ENCODE results near the gene FRZB.
"Not testable (repeated sequence)": the region's sequence is repeated elsewhere in the genome, so short reads cannot be mapped to it uniquely, and the experiment has no call there.

Gene FRZB

GRCh38 chr2:182890305-182890704 lies 23.9 kb upstream of the FRZB start:
- DNase-seq: no peak

GRCh38 chr2:182887753-182888415 lies 21.4 kb upstream of the FRZB start:
- no peak for DNase-seq

DNA sequence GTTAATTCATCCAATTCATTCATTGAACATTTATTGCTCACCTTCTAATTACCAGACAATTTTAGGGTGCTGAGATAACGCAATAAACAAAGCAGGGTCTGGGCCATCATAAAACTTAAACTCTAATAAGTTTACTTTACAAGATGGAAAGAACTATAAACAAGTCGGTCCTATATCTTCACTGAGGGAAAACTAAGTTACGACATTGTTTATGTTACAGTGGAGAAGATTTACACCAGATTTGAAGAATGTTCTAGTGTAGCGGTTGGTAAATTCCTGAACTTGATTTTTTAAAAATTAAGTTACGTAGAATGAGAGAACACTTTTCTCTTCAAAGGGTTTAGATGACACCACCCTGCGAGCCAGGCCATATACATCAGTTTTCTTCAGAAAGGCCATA lies 20.7 kb upstream of the FRZB start:
- DNase-seq: no peak

DNA sequence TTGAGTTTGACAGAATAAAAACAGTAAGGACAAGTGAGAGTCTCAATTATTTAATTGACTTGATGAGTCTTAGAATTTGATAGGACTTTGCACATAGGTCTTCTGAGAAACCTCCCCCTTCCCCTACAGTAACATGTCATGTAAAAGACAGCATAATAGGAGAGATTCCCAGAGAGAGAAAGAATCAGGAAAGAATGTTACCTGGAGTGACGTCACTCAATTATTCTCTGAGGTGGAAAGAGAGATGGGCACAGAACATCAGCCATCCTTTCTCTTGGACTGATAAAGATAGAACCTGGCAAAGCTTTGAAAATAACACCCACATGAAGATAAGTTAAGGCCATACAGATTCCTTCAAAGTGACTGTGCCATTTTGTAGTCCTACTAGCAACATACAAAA lies 19.3 kb upstream of the FRZB start:
- no peak for DNase-seq

GRCh38 chr2:182883451-182883850 lies 17.0 kb upstream of the FRZB start:
- no peak for DNase-seq

GRCh38 chr2:182880100-182880499 lies 13.7 kb upstream of the FRZB start:
- not testable (repeated sequence) for DNase-seq

GRCh38 chr2:182876653-182877052 lies 10.2 kb upstream of the FRZB start:
- not testable (repeated sequence) for DNase-seq

DNA sequence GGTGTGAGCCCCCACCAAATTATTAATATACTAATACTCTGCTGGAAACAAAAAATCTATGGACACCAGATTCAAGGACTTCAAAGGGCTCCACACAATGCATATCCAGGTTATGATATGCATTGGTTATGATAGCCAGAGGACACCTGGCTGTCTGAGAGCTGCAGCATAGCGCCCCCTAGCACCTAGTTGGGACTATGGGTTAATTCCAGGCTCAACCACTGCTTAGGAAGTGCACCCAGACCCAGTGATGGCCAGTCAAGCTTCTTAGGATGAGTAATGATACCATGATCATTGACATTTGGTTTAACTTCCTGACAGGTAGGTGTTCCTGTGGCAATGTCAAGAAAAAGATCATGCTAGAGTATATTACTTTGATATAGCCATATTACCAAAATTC lies 3.8 kb upstream of the FRZB start:
- DNase-seq: no peak

GRCh38 chr2:182868054-182868796 lies 1.8 kb upstream of the FRZB start:
- DNase-seq: no peak

- no peak for DNase-seq
Measured at GRCh38 chr2:182867426-182868053, 1.1 kb upstream of the FRZB start.

DNA sequence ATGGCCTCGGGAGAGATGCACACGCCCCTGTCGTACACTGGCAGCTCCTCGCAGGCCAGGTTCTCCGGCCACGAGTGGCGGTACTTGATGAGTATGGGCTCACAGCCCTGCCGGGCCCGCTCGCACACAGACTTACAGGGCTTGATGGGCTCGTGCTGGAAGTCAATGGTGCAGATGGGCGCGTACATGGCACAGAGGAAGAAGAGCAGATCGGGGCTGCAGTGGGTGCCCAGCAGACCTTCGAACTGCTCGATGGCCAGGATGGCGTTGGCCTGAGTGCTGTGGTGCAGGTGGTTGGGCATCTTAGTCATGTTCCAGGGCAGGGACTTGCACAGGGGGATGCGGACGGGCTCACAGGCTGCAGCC lies 359 bp downstream of the FRZB start:
- DNase-seq: no peak

- no peak for DNase-seq
Measured at GRCh38 chr2:182864949-182865570, 1.4 kb downstream of the FRZB start.

DNA sequence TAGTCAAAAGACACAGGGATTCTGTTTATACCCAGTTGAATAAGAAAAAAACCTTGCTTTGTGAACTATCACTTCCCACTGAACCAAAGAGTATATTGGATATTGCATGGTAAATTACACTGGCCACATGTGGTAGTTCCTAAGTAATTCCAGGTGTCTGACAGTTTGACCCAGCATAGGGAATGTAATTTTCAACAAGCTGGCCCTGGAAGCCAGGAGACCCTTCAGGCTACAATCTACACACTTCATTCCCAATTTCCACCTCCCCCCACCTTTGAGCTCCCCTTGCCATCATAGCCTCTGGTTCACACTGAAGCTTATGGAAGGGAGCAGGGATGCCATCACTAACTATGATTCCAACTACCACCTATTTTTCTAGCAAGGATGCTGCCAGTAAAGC lies 2.8 kb downstream of the FRZB start:
- DNase-seq: no peak

DNA sequence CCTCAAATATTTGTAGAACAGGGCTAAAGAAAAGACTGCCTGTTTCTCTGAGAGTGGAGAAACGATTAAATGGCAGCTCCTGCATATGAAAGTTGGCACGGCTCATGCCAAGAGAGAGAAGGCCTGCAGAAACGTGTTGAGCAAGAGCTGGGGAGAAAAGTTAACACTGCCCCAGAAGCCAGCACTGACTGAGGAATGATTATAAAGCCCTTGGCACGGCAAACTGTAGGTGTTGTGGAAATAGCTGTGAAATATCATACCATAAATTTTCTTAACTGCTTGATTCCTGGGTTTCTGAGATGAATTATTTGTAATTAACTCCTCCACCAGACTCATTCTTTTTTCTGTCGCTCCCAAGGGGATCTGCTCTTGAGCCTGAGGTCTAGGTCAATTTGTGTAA lies 4.3 kb downstream of the FRZB start:
- DNase-seq: no peak

GRCh38 chr2:182860858-182861257 lies 5.6 kb downstream of the FRZB start:
- no peak for DNase-seq

- DNase-seq: no peak
Measured at GRCh38 chr2:182858671-182859070, 7.8 kb downstream of the FRZB start.

DNA sequence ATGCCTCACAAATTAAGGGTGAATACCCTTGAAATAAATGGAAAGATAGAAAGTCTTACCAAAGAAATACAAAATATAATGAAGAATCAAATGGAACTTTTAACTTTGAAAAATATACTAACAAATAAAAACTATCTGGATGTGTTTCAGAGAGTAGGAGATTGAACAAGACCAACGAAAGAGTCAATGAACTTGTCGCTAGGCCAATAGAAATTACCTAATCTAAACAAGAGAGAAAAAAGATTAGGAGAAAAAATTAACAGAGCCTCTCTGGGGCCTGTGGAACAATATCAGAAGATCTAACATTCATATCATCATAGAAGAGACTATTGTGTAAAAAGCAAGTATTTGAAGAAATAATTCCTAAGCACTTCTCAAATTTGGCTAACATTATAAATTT lies 11.1 kb downstream of the FRZB start:
- DNase-seq: no peak

- DNase-seq: no peak
Measured at GRCh38 chr2:182854375-182855105, 11.9 kb downstream of the FRZB start.

DNA sequence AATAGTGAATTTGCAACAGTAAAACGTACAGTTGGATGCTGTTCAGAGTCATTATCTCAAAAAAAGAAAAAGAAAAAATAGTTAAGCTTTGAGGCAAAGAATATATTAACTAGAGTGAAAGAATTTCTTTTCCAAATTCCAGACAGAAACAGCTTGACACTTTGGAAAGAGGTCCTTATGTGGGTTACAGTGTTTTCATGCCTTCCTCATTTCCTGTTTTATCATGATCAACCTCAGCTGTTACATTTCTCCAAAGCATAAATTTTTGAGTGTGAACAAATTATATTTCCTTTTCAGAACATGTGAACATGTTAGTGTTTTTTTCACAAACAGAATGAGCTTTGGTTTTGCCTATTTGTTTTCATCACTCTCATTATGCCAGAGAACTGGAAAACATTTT lies 13.6 kb downstream of the FRZB start:
- DNase-seq: no peak

DNA sequence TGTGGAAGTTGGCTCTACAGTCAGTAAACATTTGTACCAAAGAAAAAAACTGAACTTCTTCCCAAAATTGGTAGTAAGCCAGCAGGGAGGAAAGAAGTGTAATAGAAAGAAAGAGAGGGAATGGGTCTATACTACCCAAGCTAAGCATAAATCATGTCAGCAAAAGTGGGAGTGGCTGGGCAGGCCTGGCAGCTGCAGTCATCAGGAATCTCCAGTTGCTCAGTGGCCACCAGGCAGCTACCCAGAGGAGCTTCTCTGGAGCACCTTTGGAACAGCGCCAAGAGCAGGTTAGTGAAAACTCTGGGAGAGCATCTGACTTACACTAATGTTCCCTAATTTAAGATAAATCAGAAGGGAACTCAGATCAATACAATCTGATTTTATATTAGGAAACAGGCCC lies 14.3 kb downstream of the FRZB start:
- DNase-seq: no peak

DNA sequence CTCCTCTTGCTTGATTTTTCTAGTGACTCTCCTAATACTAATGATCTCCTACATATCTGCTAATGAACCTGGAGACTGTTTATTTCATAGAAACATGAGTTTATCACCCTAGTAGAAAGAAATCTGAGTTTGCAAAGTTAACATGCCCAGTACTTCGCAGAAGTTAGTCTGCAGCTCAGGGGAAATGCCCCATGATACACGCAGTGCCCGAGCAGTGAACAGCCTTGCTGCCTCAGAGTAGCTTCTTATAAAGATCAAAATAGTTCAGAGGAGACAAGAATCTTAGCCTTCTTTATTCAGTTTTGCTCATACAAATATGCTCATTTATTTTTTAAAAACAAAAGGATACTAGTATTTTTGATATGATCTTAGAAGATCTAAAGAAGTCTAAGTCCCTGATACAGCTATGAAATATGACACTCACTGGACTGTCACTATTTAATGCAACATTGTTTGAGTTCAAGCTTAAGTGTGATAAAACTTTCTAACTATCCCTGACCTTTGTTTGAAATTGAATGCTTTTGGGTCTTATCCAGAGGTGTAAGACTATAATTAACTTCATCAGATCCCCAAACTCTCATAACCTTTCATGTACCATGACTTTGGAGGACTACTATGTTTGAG lies 20.5 kb downstream of the FRZB start:
- no peak for DNase-seq

DNA sequence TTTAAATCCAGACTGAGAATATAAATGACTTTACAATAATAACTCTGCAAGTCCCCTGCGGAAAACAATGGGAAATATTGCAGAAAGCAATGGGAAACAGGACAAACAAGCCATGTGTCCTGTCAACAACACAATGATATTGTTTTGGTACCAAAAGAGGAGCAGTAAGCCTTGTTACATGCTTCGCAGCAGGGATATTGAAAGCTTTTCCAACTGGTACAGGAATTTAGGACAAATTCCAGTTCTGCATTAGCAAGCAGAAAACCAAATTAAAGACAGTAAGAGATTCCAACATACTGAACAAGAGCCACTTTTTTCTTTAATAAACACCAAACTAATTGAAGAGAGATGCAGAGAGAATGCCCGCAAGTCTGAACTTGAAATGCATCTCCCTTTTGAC lies 30.0 kb downstream of the FRZB start:
- DNase-seq: no peak

GRCh38 chr2:182834293-182834692 lies 32.1 kb downstream of the FRZB start:
- DNase-seq: no peak
